ENCODE results near the gene NADSYN1. TPM values are rescaled to one million over a fixed set of nuclear protein-coding genes. Genes with fewer than 3 reads are reported as not detected.

NADSYN1 gene
- total and polyA plus RNA-seq, 5 donors from 2014 or later: 35.1 to 151 (median 42.4) TPM

- Mint-ChIP-seq H3K4me1 (peaks cover 0 to 3% (median 0%) of the 10 kb centered on the region in 4 donors), H3K9me3 (peaks cover 0 to 6% (median 0%) of the 10 kb centered on the region in 7 donors), H3K27me3 (no peaks in the 10 kb centered on the region), H3K27ac (no peak overlapping the region), H3K4me3 (no peak overlapping the region), H3K36me3 (peaks cover 41% of the 10 kb centered on the region)
- no peak overlapping the region for H3K4me3 ChIP-seq (ENCODE audit: low read depth, low read length)
- H3K27me3 ChIP-seq (ENCODE audit: control insufficient read depth, insufficient read depth, low read length): no peaks in the 10 kb centered on the region
- no peak overlapping the region for H3K27ac ChIP-seq (ENCODE audit: insufficient read depth, low read length, poor library complexity, severe bottlenecking)
- DNase-seq (no peak), ATAC-seq (ENCODE audit: low read depth in 2 of 2) (no peak)
- no peaks in the 10 kb centered on the region for H3K4me1 ChIP-seq (ENCODE audit: control insufficient read depth, insufficient read depth, low read length, poor library complexity, severe bottlenecking)
- no peaks in the 10 kb centered on the region for H3K9me3 ChIP-seq (ENCODE audit: control insufficient read depth in 2 of 2, low read length in 2 of 2)
- H3K36me3 ChIP-seq (ENCODE audit: control insufficient read depth, insufficient read depth, low read length): peaks cover 15% of the 10 kb centered on the region
Observed at GRCh38 chr11:71441251-71441650, 11.8 kb upstream of the NADSYN1 start.

GRCh38 chr11:71442123-71442522, 10.9 kb upstream of the NADSYN1 start:
- Histone ChIP-seq H3K4me1 (ENCODE audit: control insufficient read depth, insufficient read depth, low read length, poor library complexity, severe bottlenecking) (peaks cover under 1% of the 10 kb centered on the region), H3K9me3 (ENCODE audit: control insufficient read depth in 2 of 2, low read length in 2 of 2) (no peaks in the 10 kb centered on the region), H3K4me3 (ENCODE audit: low read depth, low read length) (no peak overlapping the region), H3K27me3 (ENCODE audit: control insufficient read depth, insufficient read depth, low read length) (no peaks in the 10 kb centered on the region), H3K36me3 (ENCODE audit: control insufficient read depth, insufficient read depth, low read length) (peaks cover 15% of the 10 kb centered on the region), H3K27ac (ENCODE audit: insufficient read depth, low read length, poor library complexity, severe bottlenecking) (no peak overlapping the region)
- peaks cover 0 to 7% (median 0%) of the 10 kb centered on the region in 7 donors for H3K9me3 Mint-ChIP-seq
- DNase-seq (no peak), ATAC-seq (ENCODE audit: low read depth in 2 of 2) (no peak)
- H3K4me3 Mint-ChIP-seq: no peak overlapping the region
- peaks cover 36% of the 10 kb centered on the region for H3K36me3 Mint-ChIP-seq
- H3K27me3 Mint-ChIP-seq: peaks cover 4% of the 10 kb centered on the region
- peaks cover 4 to 8% (median 5%) of the 10 kb centered on the region in 4 donors for H3K4me1 Mint-ChIP-seq
- H3K27ac Mint-ChIP-seq: no peak overlapping the region

- Histone ChIP-seq H3K4me3 (ENCODE audit: low read depth, low read length) (no peak overlapping the region), H3K27ac (ENCODE audit: insufficient read depth, low read length, poor library complexity, severe bottlenecking) (no peak overlapping the region), H3K4me1 (ENCODE audit: control insufficient read depth, insufficient read depth, low read length, poor library complexity, severe bottlenecking) (peaks cover 8% of the 10 kb centered on the region), H3K27me3 (ENCODE audit: control insufficient read depth, insufficient read depth, low read length) (no peaks in the 10 kb centered on the region), H3K36me3 (ENCODE audit: control insufficient read depth, insufficient read depth, low read length) (peaks cover 15% of the 10 kb centered on the region), H3K9me3 (ENCODE audit: control insufficient read depth in 2 of 2, low read length in 2 of 2) (no peaks in the 10 kb centered on the region)
- Mint-ChIP-seq H3K4me3 (peak overlapping the region in 1 of 4 donors; percentile 15), H3K36me3 (peaks cover 36% of the 10 kb centered on the region), H3K27me3 (peaks cover 5% of the 10 kb centered on the region), H3K9me3 (peaks cover 0 to 7% (median 0%) of the 10 kb centered on the region in 7 donors), H3K27ac (no peak overlapping the region), H3K4me1 (peaks cover 5 to 15% (median 10%) of the 10 kb centered on the region in 4 donors)
- DNase-seq (no peak), ATAC-seq (ENCODE audit: low read depth in 2 of 2) (no peak)
Observed at GRCh38 chr11:71442880-71443279, 10.1 kb upstream of the NADSYN1 start.

GRCh38 chr11:71443736-71444445, 9.1 kb upstream of the NADSYN1 start:
- H3K4me3 Mint-ChIP-seq: no peak overlapping the region
- Histone ChIP-seq H3K36me3 (ENCODE audit: control insufficient read depth, insufficient read depth, low read length) (peaks cover 9% of the 10 kb centered on the region), H3K27ac (ENCODE audit: insufficient read depth, low read length, poor library complexity, severe bottlenecking) (no peak overlapping the region), H3K9me3 (ENCODE audit: control insufficient read depth in 2 of 2, low read length in 2 of 2) (no peaks in the 10 kb centered on the region), H3K4me3 (ENCODE audit: low read depth, low read length) (no peak overlapping the region), H3K27me3 (ENCODE audit: control insufficient read depth, insufficient read depth, low read length) (no peaks in the 10 kb centered on the region), H3K4me1 (ENCODE audit: control insufficient read depth, insufficient read depth, low read length, poor library complexity, severe bottlenecking) (peaks cover 14% of the 10 kb centered on the region)
- peaks cover 32% of the 10 kb centered on the region for H3K36me3 Mint-ChIP-seq
- peaks cover 5% of the 10 kb centered on the region for H3K27me3 Mint-ChIP-seq
- peaks cover 5 to 15% (median 10%) of the 10 kb centered on the region in 4 donors for H3K4me1 Mint-ChIP-seq
- peaks cover 0 to 7% (median 0%) of the 10 kb centered on the region in 7 donors for H3K9me3 Mint-ChIP-seq
- DNase-seq (no peak), ATAC-seq (ENCODE audit: low read depth in 2 of 2) (no peak)
- H3K27ac Mint-ChIP-seq: no peak overlapping the region

- H3K4me1 Mint-ChIP-seq: peaks cover 5 to 24% (median 17%) of the 10 kb centered on the region in 4 donors
- Histone ChIP-seq H3K9me3 (ENCODE audit: control insufficient read depth in 2 of 2, low read length in 2 of 2) (no peaks in the 10 kb centered on the region), H3K4me1 (ENCODE audit: control insufficient read depth, insufficient read depth, low read length, poor library complexity, severe bottlenecking) (peaks cover 23% of the 10 kb centered on the region), H3K27ac (ENCODE audit: insufficient read depth, low read length, poor library complexity, severe bottlenecking) (no peak overlapping the region), H3K36me3 (ENCODE audit: control insufficient read depth, insufficient read depth, low read length) (peaks cover 8% of the 10 kb centered on the region), H3K4me3 (ENCODE audit: low read depth, low read length) (no peak overlapping the region), H3K27me3 (ENCODE audit: control insufficient read depth, insufficient read depth, low read length) (no peaks in the 10 kb centered on the region)
- H3K27me3 Mint-ChIP-seq: peaks cover 5% of the 10 kb centered on the region
- H3K27ac Mint-ChIP-seq: no peak overlapping the region
- H3K9me3 Mint-ChIP-seq: peaks cover 0 to 7% (median 0%) of the 10 kb centered on the region in 7 donors
- no peak for DNase-seq
- no peak for ATAC-seq (ENCODE audit: low read depth in 2 of 2)
- H3K36me3 Mint-ChIP-seq: peaks cover 28% of the 10 kb centered on the region
- H3K4me3 Mint-ChIP-seq: no peak overlapping the region
Observed at GRCh38 chr11:71444811-71445210, 8.2 kb upstream of the NADSYN1 start.

- ATAC-seq (ENCODE audit: low read depth in 2 of 2) (no peak), DNase-seq (no peak)
- Mint-ChIP-seq H3K4me3 (peak overlapping the region; percentile 10 to 98 (median 71)), H3K27me3 (peaks cover 5% of the 10 kb centered on the region), H3K9me3 (peaks cover 0 to 7% (median 0%) of the 10 kb centered on the region in 7 donors), H3K36me3 (peaks cover 22% of the 10 kb centered on the region), H3K27ac (no peak overlapping the region), H3K4me1 (peaks cover 5 to 34% (median 27%) of the 10 kb centered on the region in 4 donors)
- peaks cover 2% of the 10 kb centered on the region for H3K36me3 ChIP-seq (ENCODE audit: control insufficient read depth, insufficient read depth, low read length)
- H3K27me3 ChIP-seq (ENCODE audit: control insufficient read depth, insufficient read depth, low read length): no peaks in the 10 kb centered on the region
- H3K27ac ChIP-seq (ENCODE audit: insufficient read depth, low read length, poor library complexity, severe bottlenecking): no peak overlapping the region
- H3K9me3 ChIP-seq (ENCODE audit: control insufficient read depth in 2 of 2, low read length in 2 of 2): no peaks in the 10 kb centered on the region
- H3K4me3 ChIP-seq (ENCODE audit: low read depth, low read length): no peak overlapping the region
- peaks cover 32% of the 10 kb centered on the region for H3K4me1 ChIP-seq (ENCODE audit: control insufficient read depth, insufficient read depth, low read length, poor library complexity, severe bottlenecking)
Observed at GRCh38 chr11:71446150-71446549, 6.9 kb upstream of the NADSYN1 start.

GRCh38 chr11:71446942-71447688, 5.9 kb upstream of the NADSYN1 start:
- Mint-ChIP-seq H3K36me3 (peaks cover 20% of the 10 kb centered on the region), H3K4me3 (peak overlapping the region; percentile 85 to 98 (median 92)), H3K4me1 (peaks cover 10 to 41% (median 36%) of the 10 kb centered on the region in 4 donors), H3K27me3 (peaks cover 5% of the 10 kb centered on the region), H3K9me3 (peaks cover 0 to 7% (median 0%) of the 10 kb centered on the region in 7 donors), H3K27ac (peak overlapping the region; percentile 85 to 95 (median 86))
- Histone ChIP-seq H3K36me3 (ENCODE audit: control insufficient read depth, insufficient read depth, low read length) (no peaks in the 10 kb centered on the region), H3K4me1 (ENCODE audit: control insufficient read depth, insufficient read depth, low read length, poor library complexity, severe bottlenecking) (peaks cover 42% of the 10 kb centered on the region), H3K4me3 (ENCODE audit: low read depth, low read length) (peak overlapping the region; percentile 50), H3K27me3 (ENCODE audit: control insufficient read depth, insufficient read depth, low read length) (no peaks in the 10 kb centered on the region), H3K27ac (ENCODE audit: insufficient read depth, low read length, poor library complexity, severe bottlenecking) (no peak overlapping the region), H3K9me3 (ENCODE audit: control insufficient read depth in 2 of 2, low read length in 2 of 2) (no peaks in the 10 kb centered on the region)
- ATAC-seq (ENCODE audit: low read depth in 2 of 2): no peak
- peak in 1 of 3 donors; percentile 4 for DNase-seq
